ENCODE results near the gene TJP3.

The TJP3 gene

GRCh38 chr19:3769494-3769893 is 61.3 kb downstream of the TJP3 start:
- H4K20me1 ChIP-seq (ENCODE audit: control insufficient read depth, insufficient read depth, low read depth, low read length), result no peaks in the 10 kb centered on the region
- H3K4me3 ChIP-seq (ENCODE audit: low read length), result no peak overlapping the region
- no peak overlapping the region for H3K27ac ChIP-seq (ENCODE audit: low read depth, low read length)
- H3K9me3 ChIP-seq (ENCODE audit: control insufficient read depth, insufficient read depth, low read length), result no peaks in the 10 kb centered on the region
- H3K4me2 ChIP-seq (ENCODE audit: low read length), result no peak overlapping the region
- H3K9me2 ChIP-seq (replicated peaks; ENCODE audit: control insufficient read depth, low read length), result no peaks in the 10 kb centered on the region
- H3F3A ChIP-seq (ENCODE audit: control insufficient read depth, insufficient read depth), result no peaks in the 10 kb centered on the region
- H3K27me3 ChIP-seq (ENCODE audit: control insufficient read depth, low read length), result no peaks in the 10 kb centered on the region
- peaks cover 5% of the 10 kb centered on the region; the same call in 1 of the 2 replicates for H3K79me2 ChIP-seq (ENCODE audit: control insufficient read depth, low read length)
- no peak for TF ChIP-seq EZH2phosphoT487 (IDR thresholded peaks at IDR 0.05; ENCODE audit: borderline replicate concordance, low read length)
- no peak for TF ChIP-seq CTCF (IDR thresholded peaks at IDR 0.05; ENCODE audit: low read depth, low read length, poor library complexity, severe bottlenecking)
- H3K36me3 ChIP-seq (ENCODE audit: control insufficient read depth, low read length), result peaks cover 17% of the 10 kb centered on the region
- no peaks in the 10 kb centered on the region for H3K4me1 ChIP-seq (ENCODE audit: control insufficient read depth, low read length)

GRCh38 chr19:3770136-3770999 is 62.2 kb downstream of the TJP3 start:
- no peak for TF ChIP-seq CTCF (IDR thresholded peaks at IDR 0.05; ENCODE audit: low read depth, low read length, poor library complexity, severe bottlenecking)
- TF ChIP-seq EZH2phosphoT487 (IDR thresholded peaks at IDR 0.05; ENCODE audit: borderline replicate concordance, low read length), result no peak
- H3F3A ChIP-seq (ENCODE audit: control insufficient read depth, insufficient read depth), result no peaks in the 10 kb centered on the region
- peaks cover 12% of the 10 kb centered on the region for H3K36me3 ChIP-seq (ENCODE audit: control insufficient read depth, low read length)
- H3K27me3 ChIP-seq (ENCODE audit: control insufficient read depth, low read length), result no peaks in the 10 kb centered on the region
- H3K9me3 ChIP-seq (ENCODE audit: control insufficient read depth, insufficient read depth, low read length), result no peaks in the 10 kb centered on the region
- no peak overlapping the region for H3K4me2 ChIP-seq (ENCODE audit: low read length)
- H3K79me2 ChIP-seq (ENCODE audit: control insufficient read depth, low read length), result no peaks in the 10 kb centered on the region
- H3K4me3 ChIP-seq (ENCODE audit: low read length), result no peak overlapping the region
- H3K27ac ChIP-seq (ENCODE audit: low read depth, low read length), result no peak overlapping the region
- no peaks in the 10 kb centered on the region for H3K4me1 ChIP-seq (ENCODE audit: control insufficient read depth, low read length)
- no peaks in the 10 kb centered on the region for H3K9me2 ChIP-seq (replicated peaks; ENCODE audit: control insufficient read depth, low read length)
- no peaks in the 10 kb centered on the region for H4K20me1 ChIP-seq (ENCODE audit: control insufficient read depth, insufficient read depth, low read depth, low read length)

GRCh38 chr19:3771000-3771905 is 63.1 kb downstream of the TJP3 start:
- Histone ChIP-seq H4K20me1 (ENCODE audit: control insufficient read depth, insufficient read depth, low read depth, low read length) (no peaks in the 10 kb centered on the region), H3K4me1 (ENCODE audit: control insufficient read depth, low read length) (no peaks in the 10 kb centered on the region), H3K4me2 (ENCODE audit: low read length) (no peak overlapping the region), H3K9me2 (replicated peaks; ENCODE audit: control insufficient read depth, low read length) (no peaks in the 10 kb centered on the region), H3F3A (ENCODE audit: control insufficient read depth, insufficient read depth) (no peaks in the 10 kb centered on the region), H3K27me3 (ENCODE audit: control insufficient read depth, low read length) (no peaks in the 10 kb centered on the region), H3K36me3 (ENCODE audit: control insufficient read depth, low read length) (peaks cover 12% of the 10 kb centered on the region), H3K27ac (ENCODE audit: low read depth, low read length) (no peak overlapping the region), H3K79me2 (ENCODE audit: control insufficient read depth, low read length) (no peaks in the 10 kb centered on the region), H3K4me3 (ENCODE audit: low read length) (no peak overlapping the region), H3K9me3 (ENCODE audit: control insufficient read depth, insufficient read depth, low read length) (no peaks in the 10 kb centered on the region)
- TF ChIP-seq CTCF (IDR thresholded peaks at IDR 0.05; ENCODE audit: low read depth, low read length, poor library complexity, severe bottlenecking), result no peak
- TF ChIP-seq EZH2phosphoT487 (IDR thresholded peaks at IDR 0.05; ENCODE audit: borderline replicate concordance, low read length), result no peak

Measured in DOHH2 (cell line).